NCI-H524 (cell line): ENCODE data around the gene ADGRG2.

Source experiments
- DNase-seq, 2 experiments: peaks; one replicate each; lab custom pipeline; 2025; lab: John Stamatoyannopoulos, UW

The ADGRG2 gene

GRCh38 chrX:19121898-19122640 lies at the start of gene ADGRG2:
TSS of gene ADGRG2 (minus strand) at chrX:19122468. CDS start at chrX:19068834, 53,634 bp downstream.
- DNase-seq, result peak in 1 of 2 experiments; percentile 28

- DNase-seq, result no peak
These were observed 46.3 kb upstream of the ADGRG2 start for GRCh38 chrX:19168609-19169008.

GRCh38 chrX:19162851-19163250 lies 40.6 kb upstream of the ADGRG2 start:
- DNase-seq, result no peak

GRCh38 chrX:19156186-19156585 lies 33.9 kb upstream of the ADGRG2 start:
- no peak for DNase-seq

GRCh38 chrX:19152762-19153161 lies 30.5 kb upstream of the ADGRG2 start:
- no peak for DNase-seq

GRCh38 chrX:19137067-19137466 lies 14.8 kb upstream of the ADGRG2 start:
- DNase-seq, result no peak

GRCh38 chrX:19133784-19134183 lies 11.5 kb upstream of the ADGRG2 start:
- no peak for DNase-seq

GRCh38 chrX:19133231-19133630 lies 11.0 kb upstream of the ADGRG2 start:
- DNase-seq, result no peak

- DNase-seq, result no peak
These were observed 8.4 kb upstream of the ADGRG2 start for GRCh38 chrX:19130628-19131027.

- no peak for DNase-seq
These were observed 7.4 kb upstream of the ADGRG2 start for GRCh38 chrX:19129694-19130093.

- no peak for DNase-seq
These were observed 5.4 kb upstream of the ADGRG2 start for GRCh38 chrX:19127649-19128168.

GRCh38 chrX:19122641-19123009 lies 357 bp upstream of the ADGRG2 start:
- DNase-seq, result peak in 1 of 2 experiments; percentile 36

GRCh38 chrX:19121466-19121865 lies 802 bp downstream of the ADGRG2 start:
- DNase-seq, result peak; percentile 39 to 48

- no peak for DNase-seq
These were observed 11.6 kb downstream of the ADGRG2 start for GRCh38 chrX:19110642-19111041.

- DNase-seq, result no peak
These were observed 15.2 kb downstream of the ADGRG2 start for GRCh38 chrX:19107035-19107434.

GRCh38 chrX:19100586-19100985 lies 21.7 kb downstream of the ADGRG2 start:
- no peak for DNase-seq

- DNase-seq, result no peak
These were observed 24.6 kb downstream of the ADGRG2 start for GRCh38 chrX:19097553-19098283.

- no peak for DNase-seq
These were observed 25.7 kb downstream of the ADGRG2 start for GRCh38 chrX:19096586-19096985.

GRCh38 chrX:19094654-19095053 lies 27.6 kb downstream of the ADGRG2 start:
- no peak for DNase-seq

GRCh38 chrX:19091596-19091995 lies 30.7 kb downstream of the ADGRG2 start:
- no peak for DNase-seq

- no peak for DNase-seq
These were observed 32.7 kb downstream of the ADGRG2 start for GRCh38 chrX:19089555-19090040.

GRCh38 chrX:19086102-19086772 lies 36.0 kb downstream of the ADGRG2 start:
- no peak for DNase-seq
